ENCODE measurements around the gene MRLN.

MRLN gene

GRCh38 chr10:59705931-59706330 is 47.3 kb downstream of the MRLN start:
- DNase-seq (ENCODE audit: low read depth), result no peak

DNA sequence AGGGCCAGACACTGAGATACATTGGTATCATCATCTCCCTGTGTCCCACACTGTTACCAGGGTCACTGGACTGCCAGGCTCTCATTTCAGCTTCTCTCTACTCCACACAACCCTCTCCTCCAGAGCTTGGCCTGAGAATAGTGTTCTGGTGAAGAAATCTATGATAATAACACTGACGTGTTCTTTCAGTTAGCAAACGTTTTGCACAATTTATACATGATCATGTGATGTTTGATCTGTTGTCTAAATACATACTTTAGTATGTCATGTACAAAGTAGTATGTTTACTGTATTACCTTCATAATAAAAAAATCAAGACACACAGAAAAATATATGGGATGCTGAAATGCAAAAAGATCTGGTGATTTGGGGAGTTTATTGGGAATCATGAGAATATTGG is 48.6 kb downstream of the MRLN start:
- no peak for DNase-seq (ENCODE audit: low read depth)

GRCh38 chr10:59702347-59702746 is 50.9 kb downstream of the MRLN start:
- no peak for DNase-seq (ENCODE audit: low read depth)

GRCh38 chr10:59700709-59701108 is 52.5 kb downstream of the MRLN start:
- no peak for DNase-seq (ENCODE audit: low read depth)

DNA sequence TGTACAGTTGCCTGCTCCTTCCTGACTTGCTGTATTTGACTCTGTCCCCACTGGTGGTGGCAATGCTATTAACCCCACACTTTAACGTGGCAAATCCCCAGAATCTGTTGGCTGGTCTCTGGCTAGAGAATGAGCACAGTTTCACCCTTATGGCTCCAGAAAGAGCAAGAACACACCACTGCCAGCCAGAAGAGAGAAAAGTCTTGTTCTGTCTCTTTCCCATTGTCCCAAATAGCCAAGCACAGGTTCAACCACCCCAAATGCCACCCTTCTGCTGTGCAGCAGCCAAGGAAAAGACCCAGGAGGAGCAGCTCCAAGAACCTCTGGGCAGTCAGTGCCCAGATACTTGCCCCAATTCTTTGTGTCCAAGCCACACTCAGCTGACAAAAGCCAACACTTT is 54.9 kb downstream of the MRLN start:
- no peak for DNase-seq (ENCODE audit: low read depth)

- DNase-seq (ENCODE audit: low read depth), result no peak
Observed at GRCh38 chr10:59695637-59696036, 57.6 kb downstream of the MRLN start.

GRCh38 chr10:59694936-59695335 is 58.3 kb downstream of the MRLN start:
- DNase-seq (ENCODE audit: low read depth), result no peak

GRCh38 chr10:59692113-59692512 is 61.1 kb downstream of the MRLN start:
- DNase-seq (ENCODE audit: low read depth), result no peak

- no peak for DNase-seq (ENCODE audit: low read depth)
Observed at GRCh38 chr10:59688921-59689351, 64.3 kb downstream of the MRLN start.

DNA sequence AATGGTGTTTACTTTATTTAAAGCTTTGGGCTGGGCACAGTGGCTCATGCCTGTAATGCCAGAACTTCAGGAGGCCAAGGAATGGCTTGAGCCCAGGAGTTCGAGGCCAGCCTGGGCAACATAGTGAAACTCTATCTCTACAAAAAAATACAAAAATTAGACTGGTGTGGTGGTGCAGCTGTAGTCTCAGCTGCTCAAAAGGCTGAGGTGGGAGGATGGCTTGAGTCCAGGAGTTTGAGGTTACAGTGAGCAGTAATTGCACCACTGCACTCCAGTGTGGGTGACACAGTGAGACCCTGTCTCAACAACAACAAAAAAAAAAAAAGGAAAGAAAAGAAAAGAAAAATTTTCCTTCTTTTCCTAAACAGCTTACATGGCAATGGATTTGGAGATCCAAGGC is 65.6 kb downstream of the MRLN start:
- DNase-seq (ENCODE audit: low read depth), result no peak
